OCI-LY7 (cell line): ENCODE data around the gene WIPF3. TPM values are rescaled to one million over a fixed set of nuclear protein-coding genes. Genes with fewer than 3 reads are reported as not detected.
A peak's percentile ranks its signal among the peaks of the same experiment; 100 is the strongest.

Source experiments
- BruUV-seq: library from RNA; stranded (reverse); fragments of 400-500 nt; replicated peaks from 2 replicates; lab custom pipeline; 2021; lab: Mats Ljungman, UMichigan
- CTCF ChIA-PET: fragments of 300-600 bp; sonication (Branson Sonifier 250); formaldehyde crosslinking; loops from one replicate; lab custom pipeline; 2022; ENCODE audit warnings: antibody characterized with exemption; ENCODE audit not compliant: unreplicated experiment; lab: Charles Lee
- POLR2A ChIA-PET: fragments of 300-600 bp; sonication (Branson Sonifier 250); formaldehyde crosslinking; loops from one replicate; lab custom pipeline; 2022; ENCODE audit warnings: antibody characterized with exemption; lab: Charles Lee
- DNase-seq: peaks from one replicate; pipeline ENCODE4 v3.0.0-alpha.2; 2015; ENCODE audit warnings: low spot score
- H2AFZ ChIP-seq: fragments of 200-600 bp; sonication (generic), shearing (Covaris generic); 2 replicates; pipeline ENCODE4 v1.6.1; 2014; ENCODE audit warnings: mild to moderate bottlenecking, antibody characterized with exemption, low read length, moderate library complexity
- H3K27ac ChIP-seq: fragments of 200-600 bp; sonication (generic); 2 replicates; pipeline ENCODE4 v1.5.1; 2014; ENCODE audit warnings: mixed run types, low read depth, mild to moderate bottlenecking, moderate library complexity, low read length, inconsistent platforms; ENCODE audit not compliant: poor library complexity, severe bottlenecking
- H3K36me3 ChIP-seq: fragments of 200-600 bp; sonication (generic); 2 replicates; pipeline ENCODE4 v1.6.1; 2014; ENCODE audit warnings: mild to moderate bottlenecking, antibody characterized with exemption, low read length, moderate library complexity, mixed read lengths; ENCODE audit not compliant: insufficient read depth
- H3K4me1 ChIP-seq: fragments of 200-600 bp; sonication (generic); 2 replicates; pipeline ENCODE4 v1.5.1; 2014; ENCODE audit warnings: mild to moderate bottlenecking, low read length; ENCODE audit not compliant: insufficient read depth, poor library complexity, severe bottlenecking
- H3K4me2 ChIP-seq: fragments of 200-600 bp; sonication (generic); 2 replicates; pipeline ENCODE4 v1.6.1; 2014; ENCODE audit warnings: mild to moderate bottlenecking, low read length
- H3K4me3 ChIP-seq: fragments of 200-600 bp; sonication (generic); 2 replicates; pipeline ENCODE4 v1.5.1; 2014; ENCODE audit warnings: mild to moderate bottlenecking, low read depth, low read length; ENCODE audit not compliant: poor library complexity, severe bottlenecking
- H3K79me2 ChIP-seq: fragments of 200-600 bp; sonication (generic); 2 replicates; pipeline ENCODE4 v1.6.1; 2016; ENCODE audit warnings: low read depth, mild to moderate bottlenecking, low read length, moderate library complexity, mixed read lengths; ENCODE audit not compliant: insufficient read depth
- H3K9me2 ChIP-seq: fragments of 200-600 bp; sonication (generic); 2 replicates; pipeline ENCODE4 v1.6.1; 2016; ENCODE audit warnings: mild to moderate bottlenecking, low read length, mixed read lengths; ENCODE audit not compliant: insufficient read depth
- H3K9me3 ChIP-seq: fragments of 200-600 bp; sonication (generic); 2 replicates; pipeline ENCODE4 v1.6.1; 2014; ENCODE audit warnings: mild to moderate bottlenecking, mixed run types, low read length, mixed read lengths
- H4K20me1 ChIP-seq: fragments of 200-600 bp; sonication (generic); 2 replicates; pipeline ENCODE4 v1.6.1; 2014; ENCODE audit warnings: mild to moderate bottlenecking, antibody characterized with exemption, low read length, moderate library complexity, mixed read lengths; ENCODE audit not compliant: insufficient read depth
- EZH2phosphoT487 ChIP-seq: fragments of 200-600 bp; sonication (generic); IDR thresholded peaks from 2 replicates; pipeline ENCODE4 v1.6.1; 2018; ENCODE audit warnings: low read depth, borderline replicate concordance, mild to moderate bottlenecking, mixed run types, antibody characterized with exemption, low read length, moderate library complexity, mixed read lengths
- intact Hi-C: fragments of 100-400 bp; cut with micrococcal nuclease; formaldehyde crosslinking; loops from one replicate; pipeline ENCODE4 v1.10.0; 2022; ENCODE audit not compliant: unreplicated experiment
- total RNA-seq, 2 experiments: library from RNA; depleted of rRNA in 1 of 2; stranded (reverse); fragments of >200 nt in 1 of 2; shearing (Covaris generic) in 1 of 2; gene quantifications; 2 replicates each; pipeline ENCODE4 v1.2.3, GENCODE V29; 2014 to 2022
- TF ChIP-seq, protein P1 (sequence below): fragments of 200-600 bp; sonication (generic); conservative IDR thresholded peaks from 2 replicates; pipeline ENCODE4 v1.5.1; 2014; ENCODE audit warnings: mild to moderate bottlenecking, antibody characterized with exemption, low read length, moderate library complexity, mixed read lengths

The WIPF3 gene
- total RNA-seq, 2 experiments from 2014 or later: not detected

DNA sequence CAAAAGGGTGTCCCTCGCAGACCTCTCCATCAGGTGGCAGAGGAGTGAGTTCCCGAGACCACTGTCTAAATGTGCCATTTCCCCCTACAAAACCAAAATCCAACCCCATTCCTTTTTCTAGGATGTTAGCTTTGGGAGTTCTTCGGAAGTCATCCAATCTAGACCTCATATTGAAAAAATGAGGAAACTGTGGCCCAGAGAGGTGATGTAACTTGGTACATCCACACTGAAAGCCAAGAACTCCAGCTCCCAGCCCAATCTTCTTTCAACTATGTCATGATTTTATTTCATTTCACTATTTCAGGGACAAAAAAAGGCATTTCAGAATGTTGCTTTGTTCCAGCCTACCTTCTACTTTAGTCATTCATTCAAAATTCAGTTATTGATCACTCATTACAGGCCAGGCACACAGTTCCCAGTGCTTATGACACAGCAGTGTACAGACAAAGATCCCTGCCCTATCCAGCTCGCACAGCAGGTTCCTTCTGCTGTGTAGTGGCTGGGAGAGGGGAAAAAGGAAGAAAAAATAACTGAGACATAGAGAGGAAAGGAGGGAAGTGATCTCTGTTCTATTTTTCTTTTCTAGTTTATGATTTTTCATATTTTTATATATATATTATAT is 147.5 kb downstream of the WIPF3 start:
- H3K36me3 ChIP-seq: peaks cover 76% of the 10 kb centered on the region
- intact Hi-C loops: no loop called here
- TF ChIP-seq, protein P1, sequence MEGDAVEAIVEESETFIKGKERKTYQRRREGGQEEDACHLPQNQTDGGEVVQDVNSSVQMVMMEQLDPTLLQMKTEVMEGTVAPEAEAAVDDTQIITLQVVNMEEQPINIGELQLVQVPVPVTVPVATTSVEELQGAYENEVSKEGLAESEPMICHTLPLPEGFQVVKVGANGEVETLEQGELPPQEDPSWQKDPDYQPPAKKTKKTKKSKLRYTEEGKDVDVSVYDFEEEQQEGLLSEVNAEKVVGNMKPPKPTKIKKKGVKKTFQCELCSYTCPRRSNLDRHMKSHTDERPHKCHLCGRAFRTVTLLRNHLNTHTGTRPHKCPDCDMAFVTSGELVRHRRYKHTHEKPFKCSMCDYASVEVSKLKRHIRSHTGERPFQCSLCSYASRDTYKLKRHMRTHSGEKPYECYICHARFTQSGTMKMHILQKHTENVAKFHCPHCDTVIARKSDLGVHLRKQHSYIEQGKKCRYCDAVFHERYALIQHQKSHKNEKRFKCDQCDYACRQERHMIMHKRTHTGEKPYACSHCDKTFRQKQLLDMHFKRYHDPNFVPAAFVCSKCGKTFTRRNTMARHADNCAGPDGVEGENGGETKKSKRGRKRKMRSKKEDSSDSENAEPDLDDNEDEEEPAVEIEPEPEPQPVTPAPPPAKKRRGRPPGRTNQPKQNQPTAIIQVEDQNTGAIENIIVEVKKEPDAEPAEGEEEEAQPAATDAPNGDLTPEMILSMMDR: no peak
- no peak for TF ChIP-seq EZH2phosphoT487
- DNase-seq: no peak
- H3K4me3 ChIP-seq: no peak overlapping the region
- no peak overlapping the region for H3K27ac ChIP-seq
- ChIA-PET CTCF (no interaction called here), POLR2A (interaction anchor here (0.9 kb wide), 1 partner anchor 27 kb away, joined by 4 read pairs; no protein-coding TSS in a partner anchor)
- H3K9me3 ChIP-seq: peaks cover 9% of the 10 kb centered on the region; the same call in 1 of the 2 replicates
- H3K79me2 ChIP-seq: no peaks in the 10 kb centered on the region; the same call in 1 of the 2 replicates
- H3K4me1 ChIP-seq: peaks cover 35% of the 10 kb centered on the region
- no peak overlapping the region for H3K4me2 ChIP-seq
- peaks cover 5% of the 10 kb centered on the region; the same call in 1 of the 2 replicates for H4K20me1 ChIP-seq
- H2AFZ ChIP-seq: no peak overlapping the region
- H3K9me2 ChIP-seq: no peaks in the 10 kb centered on the region
- no TSS peak for BruUV-seq

- no peak for DNase-seq
- TF ChIP-seq EZH2phosphoT487: no peak
- TF ChIP-seq, protein P1: no peak
- no peaks in the 10 kb centered on the region for H3K9me2 ChIP-seq
- peak overlapping the region; percentile 64; the same call in 1 of the 2 replicates for H3K4me2 ChIP-seq
- H3K9me3 ChIP-seq: peaks cover 9% of the 10 kb centered on the region; the same call in 1 of the 2 replicates
- no TSS peak for BruUV-seq
- H3K4me1 ChIP-seq: peaks cover 37% of the 10 kb centered on the region
- no peak overlapping the region for H3K4me3 ChIP-seq
- CTCF ChIA-PET: no interaction called here
- peaks cover 5% of the 10 kb centered on the region; the same call in 1 of the 2 replicates for H4K20me1 ChIP-seq
- H2AFZ ChIP-seq: no peak overlapping the region
- no peaks in the 10 kb centered on the region; the same call in 1 of the 2 replicates for H3K79me2 ChIP-seq
- intact Hi-C loops: no loop called here
- POLR2A ChIA-PET: no interaction called here
- H3K36me3 ChIP-seq: peaks cover 66% of the 10 kb centered on the region
- H3K27ac ChIP-seq: peak overlapping the region; percentile 39
These were observed 148.9 kb downstream of the WIPF3 start for GRCh38 chr7:29955075-29955792.
